GM18520 (cell line): Measurements from ENCODE around the gene APOO.
"Not testable (repeated sequence)": the region's sequence is repeated elsewhere in the genome, so short reads cannot be mapped to it uniquely, and the experiment has no call there.

Experiments used
- ATAC-seq: cut with Tn5 transposase; IDR thresholded peaks from one replicate; pipeline ENCODE4 v1.9.1; 2021; ENCODE audit not compliant: unreplicated experiment

APOO gene

DNA sequence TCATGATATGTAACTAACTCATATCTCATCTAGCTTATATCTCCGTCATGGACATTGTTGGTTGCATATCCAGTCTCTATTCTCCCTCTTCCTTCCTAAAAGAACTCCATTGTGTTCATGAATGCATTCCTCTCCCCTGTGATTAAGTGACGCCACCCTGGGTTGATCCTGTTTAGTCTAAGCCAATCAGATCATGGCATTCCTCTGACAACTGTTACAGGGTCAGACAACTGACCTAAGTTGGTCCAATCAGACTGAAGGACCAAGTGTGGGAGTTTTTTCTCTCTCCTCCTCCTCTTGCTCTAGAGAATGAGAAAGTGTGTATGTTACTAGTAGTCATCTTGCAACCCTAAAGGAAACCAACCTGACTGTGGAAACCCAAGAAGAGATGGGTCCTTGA is 3.6 kb downstream of the APOO start:
- ATAC-seq: no peak

DNA sequence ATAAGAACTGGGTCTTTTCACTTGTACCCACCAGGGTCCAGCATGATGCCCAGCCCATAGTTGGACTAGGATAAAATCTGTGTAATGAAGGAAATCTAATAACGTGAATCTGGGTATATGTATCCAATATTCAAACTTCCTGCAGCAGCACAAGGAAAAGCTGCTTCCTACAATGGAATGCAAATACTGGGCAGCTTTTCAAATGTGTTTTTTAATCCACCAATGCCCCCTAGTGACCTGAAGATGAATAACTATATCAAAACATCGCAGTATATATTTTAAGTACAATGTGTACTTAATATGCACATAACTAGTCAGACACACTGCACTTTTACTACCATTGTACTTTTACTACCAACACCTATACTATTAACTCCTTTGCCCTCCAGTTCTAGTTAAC is 5.3 kb downstream of the APOO start:
- ATAC-seq: no peak

DNA sequence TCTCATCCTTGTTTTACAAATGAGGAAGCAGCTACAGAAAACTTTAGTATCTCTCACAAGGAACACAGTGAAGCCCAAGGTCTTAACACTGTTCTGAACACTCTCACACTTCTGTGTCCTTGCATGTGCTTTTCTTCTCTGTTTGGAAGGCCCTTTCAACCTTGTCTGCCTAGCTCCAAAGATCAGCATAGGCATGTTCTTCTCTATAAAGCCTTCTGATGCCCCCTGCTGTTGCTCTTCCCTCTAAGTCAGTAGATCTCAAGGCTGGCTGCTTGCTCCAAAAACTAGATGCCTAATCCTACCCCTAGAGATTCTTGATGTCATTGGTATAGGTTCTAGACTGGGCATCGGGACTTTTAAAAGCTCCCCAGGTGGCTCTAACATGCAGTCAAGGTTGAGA is 5.9 kb downstream of the APOO start:
- ATAC-seq: peak; percentile 49

DNA sequence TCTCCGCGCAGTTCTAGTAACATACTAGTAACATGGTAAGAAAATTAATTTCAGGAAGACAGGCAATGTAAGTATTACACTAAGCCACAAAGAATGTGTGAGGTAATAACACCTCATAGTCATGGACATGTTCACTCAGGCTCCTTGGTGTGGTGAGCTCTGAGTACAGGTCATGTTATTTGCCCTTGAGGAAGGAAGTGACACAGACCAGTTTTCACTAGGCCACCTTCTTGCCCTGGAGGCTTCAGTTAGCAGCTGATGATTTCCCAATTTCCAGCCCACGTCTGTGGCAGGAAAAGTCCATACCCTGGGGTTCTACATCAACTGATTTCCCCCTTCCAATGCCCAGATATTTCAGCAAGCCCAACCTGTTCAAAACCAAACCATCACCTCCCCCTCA is 6.7 kb downstream of the APOO start:
- ATAC-seq: no peak

DNA sequence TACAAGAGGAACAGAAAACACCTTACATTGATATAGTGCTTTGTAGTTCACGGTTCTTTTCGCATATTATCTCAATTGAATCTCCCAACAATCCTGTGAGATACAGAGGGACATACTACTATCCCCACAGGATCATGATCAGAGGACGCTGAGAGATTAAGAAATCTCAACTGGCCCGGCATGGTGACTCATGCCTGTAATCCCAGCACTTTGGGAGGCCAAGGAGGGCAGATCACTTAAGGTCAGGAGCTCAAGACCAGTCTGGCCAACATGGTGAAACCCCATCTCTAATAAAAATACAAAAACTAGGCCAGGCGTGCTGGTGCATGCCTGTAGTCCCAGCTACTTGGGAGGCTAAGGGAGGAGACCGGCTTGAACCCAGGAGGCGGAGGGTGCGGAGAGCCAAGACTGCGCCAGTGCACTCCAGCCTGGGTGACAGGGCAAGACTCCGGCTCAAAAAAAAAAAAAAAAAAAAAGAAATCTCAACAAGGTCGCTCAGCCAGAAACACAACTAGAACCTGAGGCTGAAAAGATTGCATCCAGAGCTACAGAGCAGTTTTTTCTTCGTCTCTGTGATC is 7.4 kb downstream of the APOO start:
- ATAC-seq: no peak

DNA sequence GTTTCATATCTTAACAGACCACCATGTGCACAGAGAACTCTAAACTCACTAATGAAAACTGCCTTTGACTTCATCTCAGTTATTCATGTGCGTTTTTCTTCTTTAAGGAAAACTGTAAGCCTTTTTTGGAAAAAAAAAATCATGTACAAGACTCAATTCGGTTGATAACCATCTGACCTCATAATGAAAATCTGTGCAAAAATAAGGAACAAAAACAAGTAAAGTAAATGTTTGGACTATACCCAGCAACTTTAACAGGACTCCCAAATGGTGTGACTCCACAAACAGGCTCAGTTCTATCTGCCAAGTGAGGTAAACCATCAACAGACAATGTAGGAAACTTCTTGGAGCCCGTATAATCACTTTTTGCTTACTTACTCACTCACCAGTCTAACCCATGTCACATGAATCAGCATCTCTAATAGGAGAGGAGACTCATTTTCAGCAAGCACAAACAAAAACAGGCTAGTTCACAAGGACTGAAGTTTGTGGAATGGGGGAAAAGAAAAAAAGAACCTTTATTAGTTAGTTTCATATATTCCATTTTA is 9.3 kb downstream of the APOO start:
- ATAC-seq: no peak

DNA sequence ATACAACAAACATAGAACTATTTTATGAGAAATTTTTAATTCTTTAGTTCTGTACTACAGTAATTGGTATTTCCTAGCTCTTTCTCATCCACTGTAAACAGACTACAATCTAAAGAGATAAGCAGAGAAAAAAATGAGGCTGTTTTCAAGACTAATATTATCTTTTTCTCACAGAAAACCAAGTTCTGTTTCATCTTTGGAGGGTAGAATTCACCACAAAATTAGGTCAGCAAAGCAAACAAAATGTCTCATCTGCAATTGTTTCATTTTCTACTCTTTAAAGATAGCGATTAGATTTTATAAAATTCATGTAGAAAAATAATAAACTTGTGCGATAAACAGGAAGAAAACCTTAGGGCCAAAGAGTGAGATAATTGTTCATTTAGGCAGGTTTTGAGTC is 10.8 kb downstream of the APOO start:
- no peak for ATAC-seq

DNA sequence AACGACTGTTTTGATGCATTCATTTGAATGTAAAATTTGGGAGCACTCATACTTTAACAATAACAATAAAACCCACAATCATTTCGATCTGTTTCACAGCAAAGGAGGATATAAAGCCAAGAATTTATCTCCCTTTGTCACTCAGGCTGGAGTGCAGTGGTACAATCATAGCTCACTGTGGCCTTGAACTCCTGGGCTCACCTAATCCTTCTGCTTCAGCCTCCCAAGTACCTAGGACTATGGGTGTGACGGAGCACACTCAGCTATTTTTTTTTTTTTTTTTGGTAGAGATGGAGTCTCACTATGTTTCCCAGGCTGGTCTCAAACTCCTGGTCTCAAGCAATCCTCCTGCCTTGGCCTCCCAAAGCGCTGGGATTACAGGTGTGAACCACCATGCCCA is 11.2 kb downstream of the APOO start:
- not testable (repeated sequence) for ATAC-seq

DNA sequence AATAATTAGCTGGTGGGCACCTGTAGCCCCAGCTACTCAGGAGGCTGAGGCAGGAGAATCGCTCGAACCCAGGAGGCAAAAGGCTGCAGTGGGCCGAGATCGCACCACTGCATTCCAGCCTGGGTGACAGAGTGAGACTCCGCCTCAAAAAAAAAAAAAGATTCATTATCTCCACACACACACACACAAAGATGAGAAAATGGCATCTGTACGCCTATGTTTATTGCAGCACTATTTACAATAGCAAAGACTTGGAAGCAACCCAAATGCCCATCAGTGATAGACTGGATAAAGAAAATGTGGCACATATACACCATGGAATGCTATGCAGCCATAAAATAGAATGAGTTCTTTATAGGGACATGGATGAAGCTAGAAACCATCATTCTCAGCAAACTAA is 12.7 kb downstream of the APOO start:
- not testable (repeated sequence) for ATAC-seq

DNA sequence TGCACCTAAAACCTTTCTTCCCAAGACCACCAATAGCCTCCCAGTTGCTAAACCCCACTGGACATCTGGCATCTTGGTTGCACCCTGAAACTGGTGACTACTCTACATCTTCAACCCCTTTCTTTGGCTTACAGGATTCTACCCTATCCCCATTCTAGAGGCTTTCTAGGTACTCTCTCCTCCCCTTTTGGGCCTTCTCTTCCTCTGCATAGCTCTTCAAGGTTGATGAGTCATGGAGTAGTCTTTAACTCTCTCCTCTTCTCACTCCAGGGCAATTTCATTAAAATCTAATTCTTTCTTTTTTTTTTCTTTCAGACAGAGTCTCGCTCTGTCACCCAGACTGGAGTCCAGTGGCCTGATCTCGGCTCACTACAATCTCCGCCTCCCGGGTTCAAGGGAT is 16.8 kb downstream of the APOO start:
- no peak for ATAC-seq

DNA sequence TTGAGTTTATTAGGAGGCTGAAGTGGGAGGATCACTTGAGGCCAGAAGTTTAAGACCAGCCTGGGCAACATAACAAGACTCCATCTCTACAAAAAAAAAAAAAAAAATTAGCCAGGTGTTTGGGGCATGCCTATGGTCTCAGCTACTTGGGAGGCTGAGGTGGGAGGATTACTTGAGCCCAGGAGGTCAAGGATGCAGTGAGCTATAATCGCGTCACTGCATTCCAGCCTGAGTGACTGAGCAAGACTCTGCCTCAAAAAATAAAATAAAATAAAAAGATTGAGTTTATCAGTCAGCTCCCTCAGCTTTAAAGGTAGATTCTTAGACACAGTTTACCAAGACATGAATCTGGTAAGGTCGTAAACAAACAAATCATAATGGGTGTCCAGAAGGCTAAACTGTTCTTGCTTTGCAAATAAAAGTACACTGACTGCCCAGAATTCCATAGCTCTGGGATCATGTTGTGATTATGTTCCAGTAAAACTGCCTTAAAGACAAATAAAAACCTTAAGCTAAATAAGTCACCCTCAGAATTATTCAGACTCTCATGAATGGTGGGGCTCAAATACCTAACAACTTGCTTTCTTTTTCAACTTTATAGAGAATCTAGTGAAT is 18.7 kb downstream of the APOO start:
- ATAC-seq: no peak

DNA sequence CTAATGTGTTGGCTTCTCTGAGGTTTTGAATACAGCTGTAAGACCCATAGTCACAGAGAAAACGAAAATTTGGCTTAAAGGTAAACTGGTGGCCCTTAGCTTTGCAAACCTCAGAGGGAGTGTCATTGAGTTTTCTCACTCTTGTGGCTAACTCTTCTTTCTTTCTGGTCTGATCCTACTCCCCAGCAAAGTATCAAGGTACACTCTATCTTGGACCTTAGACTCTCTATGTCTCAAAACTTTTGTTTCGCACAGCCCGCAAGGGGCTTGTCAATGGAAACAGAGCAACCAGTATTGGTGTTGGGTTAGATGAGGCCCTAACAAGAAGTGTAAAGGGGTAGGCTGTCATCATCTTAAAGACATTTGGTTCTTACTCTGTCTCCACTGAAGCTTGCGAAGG is 19.8 kb downstream of the APOO start:
- no peak for ATAC-seq

DNA sequence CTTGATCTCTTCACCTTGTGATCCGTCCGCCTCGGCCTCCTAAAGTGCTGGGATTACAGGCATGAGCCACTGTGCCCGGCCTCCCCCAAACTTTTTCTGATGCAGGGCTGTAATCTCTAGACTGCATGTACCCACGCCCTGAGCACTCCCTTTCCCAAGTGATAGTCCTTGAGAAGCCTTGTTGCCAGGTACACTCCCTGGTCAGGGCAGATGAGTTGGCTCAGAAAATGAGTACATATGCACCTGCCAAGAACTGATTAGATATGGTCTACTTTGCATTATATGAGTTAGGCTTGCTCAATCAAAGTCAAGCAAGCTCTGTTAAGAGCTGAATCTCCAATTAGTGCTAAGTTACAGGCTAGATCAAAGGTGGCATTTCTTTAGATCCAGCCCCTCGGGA is 20.3 kb downstream of the APOO start:
- ATAC-seq: no peak

DNA sequence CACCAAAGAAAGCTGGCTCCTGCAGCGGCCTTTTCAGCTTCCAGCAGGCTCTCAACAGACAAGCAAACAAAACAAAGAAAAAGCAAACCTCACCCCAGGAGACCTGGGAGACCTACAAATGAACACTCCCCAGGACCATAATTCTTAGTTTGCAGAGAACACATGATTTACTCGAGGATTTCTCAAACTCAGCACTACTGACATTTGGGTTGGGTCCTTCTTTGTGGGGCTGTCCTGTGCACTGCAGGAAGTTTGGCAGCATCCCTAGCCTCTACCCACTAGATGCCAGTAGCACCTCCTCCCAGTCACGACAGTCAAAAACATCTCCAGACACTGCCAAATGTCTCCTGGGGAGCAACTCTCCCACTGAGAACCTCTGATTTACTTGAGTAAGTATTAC is 21.9 kb downstream of the APOO start:
- no peak for ATAC-seq

DNA sequence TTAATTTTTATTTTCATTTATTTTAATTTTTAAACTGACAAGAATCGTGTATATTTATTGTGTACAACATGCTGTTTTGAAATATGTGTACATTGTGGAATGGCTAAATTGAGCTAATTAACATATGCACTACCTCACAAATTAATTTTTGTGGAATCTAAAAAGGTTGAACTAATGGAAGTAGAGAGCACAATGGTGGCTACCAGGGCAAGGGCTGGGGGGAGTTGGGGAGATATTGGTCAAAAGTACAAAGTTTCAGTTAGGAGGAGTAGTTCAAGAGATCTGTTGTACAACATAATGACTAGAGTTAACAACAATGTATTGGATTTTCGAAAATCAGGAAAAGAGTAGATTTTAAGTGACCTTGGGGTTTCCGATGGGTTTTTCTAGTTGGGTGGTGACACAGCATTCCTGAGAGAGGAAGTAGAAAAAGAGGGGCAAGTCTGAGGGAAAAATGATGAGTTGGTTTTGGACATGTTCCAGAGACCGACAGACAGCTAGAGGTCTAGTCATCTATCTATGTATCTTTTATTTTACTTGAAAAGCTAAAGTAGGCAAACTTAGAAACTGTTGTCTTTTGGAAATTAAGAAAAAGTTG is 23.2 kb downstream of the APOO start:
- no peak for ATAC-seq

DNA sequence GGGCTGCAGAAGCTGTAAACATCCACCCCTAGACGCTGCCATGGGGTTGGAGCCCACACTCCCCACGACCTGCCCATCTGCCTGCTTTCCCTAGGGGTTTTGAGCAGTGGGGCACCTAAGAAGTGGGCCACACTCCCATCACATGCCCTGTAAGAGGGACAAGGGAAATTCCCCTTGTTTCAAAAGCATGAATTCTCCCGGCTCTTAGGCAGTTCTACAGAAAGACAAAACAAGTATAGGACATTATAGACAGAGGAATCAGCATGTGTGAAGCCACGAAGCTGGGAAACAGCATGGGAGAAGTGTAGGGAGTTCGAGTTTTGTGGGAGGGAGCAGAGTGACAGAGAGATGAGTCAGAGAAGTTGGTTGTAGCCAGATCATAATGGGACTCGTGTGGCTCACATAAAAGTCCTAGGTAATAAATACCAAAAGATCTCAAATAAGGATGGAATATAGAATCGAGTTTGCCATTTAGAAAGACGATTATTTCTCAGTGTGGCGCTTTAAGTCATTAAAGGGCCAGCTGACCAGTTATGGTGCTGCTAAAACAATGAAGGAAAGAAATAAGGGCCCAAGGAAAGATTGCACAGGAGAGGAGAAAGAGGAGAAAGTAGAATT is 23.9 kb downstream of the APOO start:
- no peak for ATAC-seq

DNA sequence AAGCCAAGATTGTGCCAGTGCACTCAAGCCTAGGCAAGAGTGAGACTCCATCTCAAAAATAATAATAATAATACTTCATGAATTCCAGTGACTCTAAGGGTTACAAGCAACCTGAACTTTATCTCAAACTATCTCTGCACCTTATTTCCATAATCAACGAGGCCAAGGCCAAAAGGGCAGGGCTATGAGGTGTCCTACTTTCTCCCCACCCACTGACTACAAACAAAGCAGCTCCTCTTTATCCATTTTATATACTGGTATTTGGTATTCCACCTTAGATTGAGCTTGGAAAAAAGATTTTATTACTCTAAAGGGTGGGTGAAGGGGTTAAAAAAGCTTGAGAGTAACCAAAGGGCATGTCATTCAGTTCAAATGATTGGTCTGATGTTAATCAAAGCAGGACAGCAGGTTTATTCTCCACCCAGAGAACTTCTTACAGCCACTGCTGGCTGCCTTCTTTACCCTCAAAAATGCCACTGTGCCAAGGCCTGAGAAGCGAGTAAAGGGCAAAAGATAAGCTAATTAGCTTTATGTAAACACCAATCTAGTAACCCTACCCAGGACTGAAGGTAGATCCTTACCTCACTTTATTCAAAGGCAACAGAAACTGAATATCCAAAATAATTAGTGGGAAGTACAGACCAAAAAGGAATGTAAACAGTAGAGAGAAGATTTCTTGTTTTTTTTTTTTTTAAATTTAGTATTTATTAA is 28.2 kb downstream of the APOO start:
- no peak for ATAC-seq

DNA sequence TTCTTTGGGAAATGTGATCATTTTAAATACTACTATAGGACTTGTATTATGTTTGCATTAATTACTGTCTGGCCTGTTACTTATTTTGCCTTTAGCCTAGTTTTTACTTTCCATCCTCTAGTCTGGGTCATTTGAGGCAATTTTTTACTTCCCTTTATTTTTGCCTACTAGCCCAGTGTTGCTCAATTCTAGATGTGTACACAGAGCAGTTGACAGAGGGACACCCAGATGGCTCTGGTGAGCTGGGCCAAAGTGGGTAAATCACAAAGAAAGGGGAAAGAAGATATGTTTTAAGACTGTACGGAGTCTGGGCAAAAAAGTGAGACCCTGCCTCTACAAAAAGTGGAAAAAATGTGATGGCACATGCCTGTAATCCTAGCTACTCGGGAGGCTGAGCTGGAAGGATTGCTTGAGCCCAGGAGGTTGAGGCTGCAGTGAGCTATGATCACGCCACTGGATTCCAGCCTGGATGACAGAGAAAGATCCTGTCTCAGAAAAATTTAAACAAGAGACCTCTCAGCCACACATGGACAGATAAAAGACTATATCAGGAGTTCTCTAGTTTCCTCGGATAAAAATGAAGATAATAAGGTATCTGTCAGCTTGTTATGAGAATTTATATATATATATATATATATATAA is 35.7 kb downstream of the APOO start:
- no peak for ATAC-seq

DNA sequence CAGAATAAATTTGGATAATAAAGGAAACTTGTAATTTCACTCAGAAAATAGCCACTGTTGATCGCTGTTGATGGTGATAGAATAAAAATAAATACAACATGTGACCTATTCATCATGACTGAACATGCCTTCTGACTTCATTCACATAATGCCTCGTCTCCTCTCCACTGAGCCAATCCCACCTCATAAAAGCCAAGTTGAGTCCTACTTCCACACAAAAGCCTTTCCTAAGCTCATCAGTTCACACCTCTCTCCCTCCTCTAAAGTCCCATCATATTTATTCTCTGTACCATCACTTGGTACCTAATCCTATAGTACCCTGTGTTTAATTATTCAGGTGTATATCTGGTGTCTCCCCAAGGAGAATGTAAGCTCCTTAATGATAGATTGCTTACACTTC is 37.7 kb downstream of the APOO start:
- ATAC-seq: no peak

DNA sequence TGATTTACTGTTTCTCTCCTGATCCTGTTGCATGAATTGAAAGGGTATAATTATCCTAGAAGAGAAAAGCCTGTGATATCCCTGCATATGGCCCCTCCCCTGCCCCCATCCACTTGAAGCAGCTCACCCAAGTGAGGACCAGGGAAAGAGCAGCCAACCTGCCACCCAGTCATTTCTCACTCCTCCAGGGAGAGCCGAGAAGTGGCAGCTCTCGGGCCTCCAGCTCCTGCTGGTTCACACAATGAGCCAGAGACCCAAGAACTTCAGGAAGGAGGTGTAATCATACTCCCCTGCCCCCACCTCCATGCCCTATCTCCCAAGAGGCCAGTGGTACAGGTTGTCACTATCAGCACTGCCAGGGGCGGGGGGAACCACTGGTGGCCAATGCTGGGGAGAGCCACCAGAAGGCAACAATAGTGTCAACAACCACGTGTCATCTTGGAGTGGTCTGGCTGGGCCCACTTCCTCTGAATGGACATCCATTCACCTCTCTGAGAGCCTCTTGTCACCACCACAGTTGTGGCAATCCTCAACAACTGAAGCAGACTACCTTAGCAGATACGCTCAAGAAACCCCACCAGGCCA is 42.9 kb downstream of the APOO start:
- no peak for ATAC-seq

DNA sequence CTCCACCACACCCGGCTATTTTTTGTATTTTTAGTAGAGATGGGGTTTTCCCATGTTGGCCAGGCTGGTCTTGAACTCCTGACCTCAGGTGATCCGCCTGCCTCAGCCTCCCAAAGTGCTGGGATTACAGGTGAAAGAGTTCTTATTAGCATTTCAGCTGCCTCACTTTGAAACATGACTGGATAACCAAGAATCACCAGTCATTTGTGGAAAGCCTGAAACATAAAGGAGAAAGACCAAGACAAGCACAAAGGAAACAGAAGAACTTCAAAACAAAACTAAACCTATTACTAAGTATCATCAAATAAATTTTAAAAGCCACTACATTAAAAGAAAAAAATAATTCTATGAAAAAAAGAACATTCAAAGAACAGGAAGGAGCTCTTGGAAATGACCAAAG is 45.8 kb downstream of the APOO start:
- ATAC-seq: not testable (repeated sequence)
